CD14-positive monocyte (primary cell): ENCODE measurements around the gene ABHD12. TPM values are rescaled to one million over a fixed set of nuclear protein-coding genes. Genes with fewer than 3 reads are reported as not detected.

ENCODE experiments used
- DNase-seq, 3 donors: peaks; one replicate each; pipeline ENCODE4 v3.0.0-alpha.2; 2011 to 2022
- H2AFZ ChIP-seq: 2 replicates; pipeline ENCODE4 v1.6.0; 2012; ENCODE audit warnings: mild to moderate bottlenecking, low read depth, low read length, inconsistent platforms; ENCODE audit not compliant: insufficient read depth, poor library complexity, severe bottlenecking
- H3K27ac ChIP-seq, 2 donors: 1 replicate in 1 of 2; 2 replicates in 1 of 2; pipeline ENCODE4 v1.5.1; 2012 to 2013; ENCODE audit warnings: low read length in 2 of 2, control low read depth in 1 of 2, inconsistent platforms in 1 of 2, low read depth in 1 of 2, mild to moderate bottlenecking in 1 of 2
- H3K27me3 ChIP-seq, 2 donors: one replicate each; pipeline versions ENCODE4 v1.6.0 to v1.6.1; 2011 to 2013; ENCODE audit warnings: low read length in 2 of 2; ENCODE audit not compliant: control insufficient read depth in 2 of 2, insufficient read depth in 2 of 2
- H3K36me3 ChIP-seq, 2 donors: replicated peaks in 1 of 2; 1 replicate in 1 of 2; 2 replicates in 1 of 2; pipeline versions ENCODE4 v1.5.1 to v1.6.1; 2012 to 2013; ENCODE audit warnings: low read length in 2 of 2, control low read depth in 1 of 2, inconsistent platforms in 1 of 2, mild to moderate bottlenecking in 1 of 2; ENCODE audit not compliant: insufficient read depth in 2 of 2, control insufficient read depth in 1 of 2
- H3K4me1 ChIP-seq, 2 donors: 1 replicate in 1 of 2; 2 replicates in 1 of 2; pipeline versions ENCODE4 v1.5.1 to v1.6.1; 2012 to 2013; ENCODE audit warnings: low read length in 2 of 2, control low read depth in 1 of 2, inconsistent platforms in 1 of 2, mild to moderate bottlenecking in 1 of 2, moderate library complexity in 1 of 2; ENCODE audit not compliant: insufficient read depth in 2 of 2, control insufficient read depth in 1 of 2
- H3K4me2 ChIP-seq: replicated peaks from 2 replicates; pipeline ENCODE3; 2012; ENCODE audit warnings: low read length, moderate library complexity, mild to moderate bottlenecking; ENCODE audit not compliant: poor library complexity, severe bottlenecking; ENCODE audit errors: extremely low read depth
- H3K4me3 ChIP-seq, 3 experiments: fragments of 200-600 bp in 1 of 3; sonication (generic) in 1 of 3; replicated peaks in 1 of 3; 1 replicate in 2 of 3; 2 replicates in 1 of 3; pipeline ENCODE4 v1.5.1; 2011 to 2013; ENCODE audit warnings: low read length in 3 of 3, mild to moderate bottlenecking in 3 of 3, control low read depth in 2 of 3, low read depth in 2 of 3, inconsistent platforms in 1 of 3, moderate library complexity in 1 of 3
- H3K79me2 ChIP-seq: 2 replicates; pipeline ENCODE4 v1.6.0; 2012; ENCODE audit warnings: mild to moderate bottlenecking, control low read depth, inconsistent platforms, low read length, moderate library complexity; ENCODE audit not compliant: insufficient read depth
- H3K9ac ChIP-seq: 2 replicates; pipeline ENCODE4 v1.6.0; 2017; ENCODE audit warnings: low read length, mild to moderate bottlenecking; ENCODE audit not compliant: insufficient read depth, poor library complexity, severe bottlenecking
- H3K9me3 ChIP-seq, 2 donors: replicated peaks in 1 of 2; 1 replicate in 1 of 2; 2 replicates in 1 of 2; pipeline versions ENCODE4 v1.5.1 to v1.6.1; 2012 to 2013; ENCODE audit warnings: low read length in 2 of 2, control low read depth in 1 of 2; ENCODE audit not compliant: control insufficient read depth in 1 of 2, insufficient read depth in 1 of 2
- H4K20me1 ChIP-seq: 2 replicates; pipeline ENCODE4 v1.6.0; 2012; ENCODE audit warnings: mild to moderate bottlenecking, low read length, control low read depth, moderate library complexity; ENCODE audit not compliant: insufficient read depth
- H3K27ac Mint-ChIP-seq, 7 donors: one replicate each; pipeline ENCODE4 v1.8.0; 2020; ENCODE audit warnings: mild to moderate bottlenecking in 7 of 7, mixed read lengths in 7 of 7, moderate library complexity in 6 of 7, inconsistent platforms in 2 of 7
- H3K27me3 Mint-ChIP-seq, 3 donors: one replicate each; pipeline ENCODE4 v1.8.0; 2021 to 2022; ENCODE audit warnings: low read depth in 3 of 3, mild to moderate bottlenecking in 3 of 3, mixed read lengths in 3 of 3, moderate library complexity in 3 of 3, inconsistent platforms in 1 of 3
- H3K36me3 Mint-ChIP-seq, 2 donors: one replicate each; pipeline ENCODE4 v1.8.0; 2020; ENCODE audit warnings: mixed read lengths in 2 of 2, inconsistent platforms in 1 of 2, mild to moderate bottlenecking in 1 of 2
- H3K4me1 Mint-ChIP-seq: one replicate; pipeline ENCODE4 v1.8.0; 2020; ENCODE audit warnings: mild to moderate bottlenecking, mixed read lengths
- H3K4me3 Mint-ChIP-seq, 2 donors: one replicate each; pipeline ENCODE4 v1.8.0; 2020; ENCODE audit warnings: mild to moderate bottlenecking in 2 of 2, mixed read lengths in 2 of 2, moderate library complexity in 1 of 2
- H3K9me3 Mint-ChIP-seq, 7 donors: one replicate each; pipeline ENCODE4 v1.8.0; 2020 to 2022; ENCODE audit warnings: mixed read lengths in 7 of 7, mild to moderate bottlenecking in 6 of 7, moderate library complexity in 6 of 7, inconsistent platforms in 2 of 7
- CTCF ChIP-seq: fragments of 200-600 bp; IDR thresholded peaks from one replicate; pipeline ENCODE4 v1.8.0; 2022; ENCODE audit warnings: antibody characterized with exemption, mild to moderate bottlenecking
- WGBS: methylation state at CpG from one replicate; pipeline ENCODE4 v1.1.5; 2013; ENCODE audit warnings: missing lambda C conversion rate; ENCODE audit not compliant: insufficient coverage; 5-methylcytosine and 5-hydroxymethylcytosine counted together
- intact Hi-C, 2 donors: fragments of 100-400 bp; cut with micrococcal nuclease; formaldehyde crosslinking; loops; one replicate each; pipeline versions ENCODE4 v1.15.0 to v1.15.1; 2023
- polyA plus RNA-seq, 3 donors: library from polyadenylated mRNA; depleted of rRNA in 1 of 3; unstranded in 2 of 3; stranded (reverse) in 1 of 3; fragments of 300-500 nt in 2 of 3; fragments of >200 nt in 1 of 3; fragmentation: Illumina TruSeq in 2 of 3; gene quantifications; 1 replicate in 2 of 3; 2 replicates in 1 of 3; pipeline ENCODE4 v1.2.3, GENCODE V29; 2012 to 2021

Gene ABHD12
- polyA plus RNA-seq, 3 donors = 20.3 to 34.5 (median 32.1) TPM

GRCh38 chr20:25376886-25377285, 13.7 kb downstream of the ABHD12 start:
- Histone ChIP-seq H3K4me3 (no peak overlapping the region), H3K9ac (no peak overlapping the region), H2AFZ (no peak overlapping the region), H3K9me3 (no peaks in the 10 kb centered on the region), H3K79me2 (peaks cover 84% of the 10 kb centered on the region), H3K4me2 (no peak overlapping the region), H3K27me3 (no peaks in the 10 kb centered on the region), H4K20me1 (peaks cover 32% of the 10 kb centered on the region), H3K4me1 (no peaks in the 10 kb centered on the region), H3K27ac (no peak overlapping the region), H3K36me3 (peaks cover 1 to 15% of the 10 kb centered on the region in 2 donors)
- no peak for DNase-seq
- 100% methylated on average over 2 of the region's 2 CpGs for WGBS
- intact Hi-C loops = no loop called here
- H3K27ac Mint-ChIP-seq = peak overlapping the region in 1 of 7 donors; percentile 57
- H3K27me3 Mint-ChIP-seq = peaks cover 0 to 2% (median 0%) of the 10 kb centered on the region in 3 donors
- peaks cover under 1% of the 10 kb centered on the region for H3K4me1 Mint-ChIP-seq
- no peak for TF ChIP-seq CTCF
- H3K4me3 Mint-ChIP-seq = no peak overlapping the region
- H3K9me3 Mint-ChIP-seq = peaks cover 0 to 2% (median 0%) of the 10 kb centered on the region in 7 donors
- H3K36me3 Mint-ChIP-seq = peaks cover 24 to 30% of the 10 kb centered on the region in 2 donors

GRCh38 chr20:25376236-25376635, 14.4 kb downstream of the ABHD12 start:
- WGBS = 100% methylated on average over 2 of the region's 4 CpGs
- peaks cover 81% of the 10 kb centered on the region for H3K79me2 ChIP-seq
- H3K27ac Mint-ChIP-seq = no peak overlapping the region

More at GRCh38 chr20:25376236-25376635, 14.4 kb downstream of the ABHD12 start:
- Mint-ChIP-seq H3K9me3 (peaks cover 0 to 2% (median 0%) of the 10 kb centered on the region in 7 donors), H3K27me3 (peaks cover 0 to 2% (median 0%) of the 10 kb centered on the region in 3 donors), H3K4me3 (no peak overlapping the region), H3K36me3 (peaks cover 22 to 26% of the 10 kb centered on the region in 2 donors), H3K4me1 (peaks cover 6% of the 10 kb centered on the region)
- intact Hi-C loops = no loop called here
- Histone ChIP-seq H4K20me1 (peaks cover 30% of the 10 kb centered on the region), H3K4me1 (no peaks in the 10 kb centered on the region), H3K9ac (no peak overlapping the region), H3K4me3 (no peak overlapping the region), H3K4me2 (no peak overlapping the region), H3K27ac (no peak overlapping the region), H3K36me3 (peaks cover 0 to 9% of the 10 kb centered on the region in 2 donors), H3K27me3 (no peaks in the 10 kb centered on the region), H2AFZ (no peak overlapping the region), H3K9me3 (no peaks in the 10 kb centered on the region)
- no peak for TF ChIP-seq CTCF
- DNase-seq = no peak
